AG10803 (cell line): ENCODE data around the gene IFFO2.
A peak's percentile ranks its signal among the peaks of the same experiment; 100 is the strongest.

Source experiments
- DNase-seq: peaks from one replicate; pipeline ENCODE4 v3.0.0; 2010; ENCODE audit warnings: low read depth
- H3K4me3 ChIP-seq: 2 replicates; pipeline ENCODE4 v1.5.1; 2011; ENCODE audit warnings: mild to moderate bottlenecking, low read length, control low read depth
- TF ChIP-seq, protein P1 (sequence below): conservative IDR thresholded peaks from 2 replicates; pipeline ENCODE4 v1.5.1; 2011; ENCODE audit warnings: mild to moderate bottlenecking, low read length, control low read depth, inconsistent platforms

Gene IFFO2

DNA sequence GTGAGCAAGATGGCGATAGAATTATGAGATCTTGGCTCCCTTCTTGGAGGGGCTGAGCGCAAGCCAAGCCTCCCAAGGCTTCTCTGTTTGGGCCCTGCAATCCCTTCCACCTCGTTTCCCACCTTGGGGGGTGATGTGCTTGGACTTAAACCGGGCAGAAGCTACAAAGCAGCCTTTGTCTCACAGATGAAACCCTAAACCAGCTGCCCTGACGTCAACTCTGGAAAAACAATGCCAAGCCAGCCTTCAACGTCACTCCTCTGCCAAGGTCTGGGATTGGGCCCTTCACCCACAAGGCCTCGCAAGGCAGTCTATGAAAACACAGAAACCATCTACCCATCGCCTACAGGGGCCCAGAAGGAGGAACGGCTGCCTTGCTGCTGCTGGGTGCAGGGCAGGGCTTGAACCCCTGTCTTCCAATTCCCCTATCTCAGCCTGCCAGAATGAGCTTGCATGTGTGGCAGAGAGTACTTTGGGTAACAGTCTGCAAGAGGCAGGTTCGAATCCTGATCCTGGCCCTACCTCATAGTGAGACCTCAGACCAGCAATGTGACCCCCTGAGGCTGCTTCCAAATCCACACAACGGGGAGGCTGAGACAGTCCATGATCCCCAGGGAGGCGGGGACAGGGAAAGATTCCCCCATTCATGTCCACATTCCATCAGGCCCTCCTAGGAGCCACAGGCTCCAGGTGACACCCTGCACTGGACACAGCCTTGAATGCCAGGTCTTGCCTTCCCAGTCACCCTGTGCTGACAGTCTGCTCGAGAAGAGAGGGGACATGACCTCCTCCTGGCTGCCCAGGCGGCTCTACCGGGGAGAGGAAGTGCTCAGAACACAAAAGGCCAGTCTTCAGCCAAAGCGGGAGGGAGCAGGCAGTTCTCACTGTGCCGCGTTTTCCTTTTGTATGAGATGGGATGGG is 15.0 kb downstream of the IFFO2 start:
- peak; percentile 62 for DNase-seq
- TF ChIP-seq, protein P1, sequence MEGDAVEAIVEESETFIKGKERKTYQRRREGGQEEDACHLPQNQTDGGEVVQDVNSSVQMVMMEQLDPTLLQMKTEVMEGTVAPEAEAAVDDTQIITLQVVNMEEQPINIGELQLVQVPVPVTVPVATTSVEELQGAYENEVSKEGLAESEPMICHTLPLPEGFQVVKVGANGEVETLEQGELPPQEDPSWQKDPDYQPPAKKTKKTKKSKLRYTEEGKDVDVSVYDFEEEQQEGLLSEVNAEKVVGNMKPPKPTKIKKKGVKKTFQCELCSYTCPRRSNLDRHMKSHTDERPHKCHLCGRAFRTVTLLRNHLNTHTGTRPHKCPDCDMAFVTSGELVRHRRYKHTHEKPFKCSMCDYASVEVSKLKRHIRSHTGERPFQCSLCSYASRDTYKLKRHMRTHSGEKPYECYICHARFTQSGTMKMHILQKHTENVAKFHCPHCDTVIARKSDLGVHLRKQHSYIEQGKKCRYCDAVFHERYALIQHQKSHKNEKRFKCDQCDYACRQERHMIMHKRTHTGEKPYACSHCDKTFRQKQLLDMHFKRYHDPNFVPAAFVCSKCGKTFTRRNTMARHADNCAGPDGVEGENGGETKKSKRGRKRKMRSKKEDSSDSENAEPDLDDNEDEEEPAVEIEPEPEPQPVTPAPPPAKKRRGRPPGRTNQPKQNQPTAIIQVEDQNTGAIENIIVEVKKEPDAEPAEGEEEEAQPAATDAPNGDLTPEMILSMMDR: no peak
- no peak overlapping the region for H3K4me3 ChIP-seq

DNA sequence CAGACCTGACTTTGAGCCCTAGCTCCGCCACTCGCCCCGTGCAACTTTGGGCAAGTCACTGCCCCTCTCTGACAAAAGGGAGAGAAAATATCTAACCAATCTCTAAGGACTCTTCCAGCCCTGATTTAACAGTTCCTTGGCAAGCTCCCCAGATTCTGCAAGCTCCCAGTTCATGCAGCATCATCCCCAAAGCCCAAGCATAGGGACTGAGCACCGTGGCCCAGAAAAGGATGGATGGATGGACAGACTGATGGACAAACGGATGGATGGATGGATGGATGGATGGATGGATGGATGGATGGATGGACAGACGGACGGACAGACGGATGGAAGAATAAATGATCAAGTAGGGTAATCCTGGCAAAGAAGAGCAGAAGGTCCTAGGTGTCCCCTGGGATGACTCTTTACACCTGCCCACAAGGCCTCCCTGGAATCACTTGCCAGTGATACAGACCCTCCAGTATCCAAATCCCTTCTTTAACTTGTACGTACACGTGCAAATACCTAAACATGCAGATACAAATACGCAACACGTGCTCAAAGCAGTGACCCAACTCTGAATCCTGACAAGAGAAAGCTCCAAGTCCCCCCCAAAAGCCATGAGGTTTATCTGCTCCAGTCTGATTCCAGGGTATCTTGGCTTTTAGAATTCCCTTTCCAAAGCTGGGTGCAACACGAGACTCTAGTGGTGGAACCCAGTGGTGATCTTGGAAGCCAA is 16.0 kb downstream of the IFFO2 start:
- no peak overlapping the region for H3K4me3 ChIP-seq
- TF ChIP-seq, protein P1: no peak
- peak; percentile 54 for DNase-seq

DNA sequence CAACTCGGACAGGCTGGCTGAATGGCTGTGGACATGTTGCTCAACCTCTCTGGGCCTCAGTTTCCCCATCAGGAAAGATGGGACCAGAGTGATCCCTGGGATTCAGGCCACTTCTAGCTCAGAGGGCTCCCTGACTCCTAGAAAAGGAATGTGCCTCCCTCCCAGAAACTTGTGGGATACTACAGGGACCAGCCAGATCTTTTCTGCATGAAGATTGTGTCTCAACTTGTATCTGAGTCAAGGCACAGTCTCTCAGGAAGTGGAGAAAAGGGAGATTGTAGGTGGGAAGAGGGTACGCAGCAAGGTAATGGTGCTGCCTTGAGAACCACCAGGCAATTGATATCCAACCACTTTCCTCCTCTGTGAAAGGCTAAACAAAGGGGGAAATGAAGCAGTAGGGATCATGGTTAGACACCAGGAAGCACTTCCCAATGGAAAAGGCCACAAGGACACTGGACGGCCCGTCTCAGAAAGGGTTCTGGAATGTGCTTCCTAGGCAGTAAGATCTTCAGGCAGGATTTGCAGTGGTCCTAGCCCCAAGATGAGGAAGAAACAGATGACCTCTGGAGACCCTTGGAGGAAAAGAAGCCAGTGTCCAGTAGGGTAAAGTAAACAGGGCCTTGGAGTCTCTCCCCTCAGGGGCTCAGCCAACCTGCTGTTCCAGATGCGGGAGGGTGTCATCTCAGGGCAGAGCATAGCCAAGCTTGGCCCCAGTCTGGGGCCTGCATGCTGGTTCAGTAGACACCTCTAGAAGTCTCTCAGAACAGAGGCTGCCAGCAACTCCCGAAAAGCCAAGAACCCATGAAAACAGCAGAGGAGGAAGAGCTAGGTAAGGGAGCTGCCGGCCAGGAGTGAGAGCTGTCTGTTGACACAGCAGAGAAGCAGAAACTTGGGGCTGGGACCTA is 16.8 kb downstream of the IFFO2 start:
- peak; percentile 71 for DNase-seq
- no peak overlapping the region for H3K4me3 ChIP-seq
- TF ChIP-seq, protein P1: no peak

DNA sequence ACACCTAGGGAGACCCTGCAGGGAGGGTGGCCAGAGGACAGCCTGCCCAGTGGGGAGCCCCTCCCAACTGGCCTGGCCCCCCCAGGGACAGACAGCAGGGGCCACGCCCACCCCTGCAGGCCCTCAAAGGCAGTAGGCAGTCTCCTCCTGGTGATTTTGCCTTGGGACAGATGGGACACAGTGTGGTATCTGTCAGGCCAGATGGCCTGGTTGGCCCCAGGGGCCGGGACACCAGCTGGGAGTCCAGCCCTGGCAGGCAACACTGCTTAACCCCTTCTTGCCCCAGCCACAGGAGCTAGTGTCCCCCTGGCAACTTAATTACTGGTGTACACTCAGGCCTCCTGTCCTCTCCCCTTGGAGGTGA is 17.8 kb downstream of the IFFO2 start:
- no peak for DNase-seq
- TF ChIP-seq, protein P1: no peak
- no peak overlapping the region for H3K4me3 ChIP-seq

DNA sequence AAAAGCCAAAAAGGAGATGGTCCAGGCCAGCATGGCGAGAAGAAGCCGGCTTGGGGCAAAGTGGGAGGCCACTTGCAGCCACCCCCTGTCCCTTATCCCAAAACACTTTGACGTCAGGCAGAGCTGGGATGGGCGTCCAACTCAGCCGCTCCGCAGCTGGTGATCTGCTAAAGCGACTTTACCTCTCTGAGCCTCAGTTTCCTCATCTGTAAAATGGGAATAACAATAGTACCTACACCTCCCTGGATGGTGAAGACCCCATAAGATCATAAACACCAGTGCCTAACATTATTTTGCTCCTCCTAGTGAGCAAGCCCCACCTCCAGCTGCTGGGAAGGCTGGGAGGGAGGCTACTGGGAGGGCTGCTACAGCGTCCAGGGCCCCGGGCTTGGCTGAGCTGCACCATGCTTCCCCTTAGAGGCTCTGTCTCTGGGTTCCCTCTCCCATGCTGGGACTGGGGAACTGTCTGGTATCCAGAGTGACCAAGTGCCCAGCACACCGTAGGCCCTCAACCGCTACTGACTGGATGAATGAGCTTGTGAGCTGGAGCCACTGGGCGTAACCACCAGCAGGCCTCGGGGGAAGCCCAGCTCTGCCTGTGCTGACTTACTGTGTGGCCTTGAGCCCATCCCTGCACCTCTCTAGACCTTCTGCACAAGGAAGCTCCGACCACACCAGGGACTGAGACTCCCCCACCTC is 18.3 kb downstream of the IFFO2 start:
- no peak overlapping the region for H3K4me3 ChIP-seq
- DNase-seq: no peak
- TF ChIP-seq, protein P1: no peak

DNA sequence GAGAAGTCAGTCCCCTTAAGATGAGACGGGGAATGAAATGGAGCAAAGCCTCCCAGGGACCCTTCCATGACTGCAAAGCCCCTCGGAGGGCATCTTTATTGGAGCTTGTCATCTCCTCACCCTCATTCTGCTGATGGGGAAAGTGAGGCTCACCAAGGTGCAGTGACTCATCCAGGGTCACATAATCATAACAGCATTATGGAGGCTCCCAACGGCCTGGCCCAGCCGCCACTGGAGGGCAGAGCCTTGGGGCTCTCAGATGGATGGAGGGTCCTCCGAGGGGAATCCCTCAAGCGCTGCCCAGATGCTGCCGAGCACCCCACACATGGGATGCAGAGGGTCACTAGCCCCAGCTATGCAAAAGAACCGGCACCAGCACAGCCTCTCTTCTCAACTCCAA is 18.9 kb downstream of the IFFO2 start:
- no peak overlapping the region for H3K4me3 ChIP-seq
- no peak for DNase-seq
- TF ChIP-seq, protein P1: no peak
